ENCODE results near the gene MED14.
A peak's percentile ranks its signal among the peaks of the same experiment; 100 is the strongest.

MED14 gene

GRCh38 chrX:40685362-40685918, 49.9 kb downstream of the MED14 start:
- peak overlapping the region; percentile 23; the same call in 1 of the 2 replicates for H3K4me3 ChIP-seq (ENCODE audit: low read length)
- H3K36me3 ChIP-seq (replicated peaks; ENCODE audit: low read depth, low read length) = peaks cover 34% of the 10 kb centered on the region

DNA sequence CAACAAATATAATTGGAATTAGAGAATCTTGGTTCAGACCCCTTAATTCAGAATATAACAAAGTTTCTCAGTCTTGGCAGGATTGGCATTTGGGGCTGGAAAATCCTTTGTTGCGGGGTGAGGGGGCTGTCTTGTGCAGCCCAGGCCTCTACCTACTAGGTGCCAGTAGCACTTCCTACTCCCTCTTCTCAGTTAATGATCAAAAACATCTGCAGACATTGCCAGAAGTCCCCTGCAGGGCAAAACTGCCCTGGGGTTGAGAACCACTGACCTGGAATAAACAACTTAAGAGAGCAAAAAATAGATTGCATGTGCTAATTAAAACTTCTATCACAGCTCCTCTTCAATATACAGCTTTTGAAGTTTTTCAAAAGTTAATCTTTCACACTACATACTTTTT, 51.2 kb downstream of the MED14 start:
- Histone ChIP-seq H3K4me2 (ENCODE audit: low read length) (peak overlapping the region; percentile 57), H3K36me3 (replicated peaks; ENCODE audit: low read depth, low read length) (peaks cover 32% of the 10 kb centered on the region), H3K4me3 (ENCODE audit: low read length) (no peak overlapping the region), H3K79me2 (ENCODE audit: low read length) (no peaks in the 10 kb centered on the region; the same call in 1 of the 2 replicates), H4K20me1 (ENCODE audit: insufficient read depth, low read length) (no peaks in the 10 kb centered on the region), H3K27ac (ENCODE audit: low read length) (peak overlapping the region; percentile 56), H3K27me3 (ENCODE audit: low read depth, low read length) (no peaks in the 10 kb centered on the region), H3K9me3 (ENCODE audit: insufficient read depth, low read length) (no peaks in the 10 kb centered on the region), H3K4me1 (ENCODE audit: low read length) (peaks cover 24% of the 10 kb centered on the region), H3K9ac (ENCODE audit: low read length) (0 out of 2 replicates have a peak overlapping the region, but pooled peaks have one; percentile 0), H2AFZ (ENCODE audit: low read depth, low read length) (no peak overlapping the region)
- no peak for TF ChIP-seq EZH2phosphoT487 (IDR thresholded peaks at IDR 0.05; ENCODE audit: low read depth)
- TF ChIP-seq, protein P1, sequence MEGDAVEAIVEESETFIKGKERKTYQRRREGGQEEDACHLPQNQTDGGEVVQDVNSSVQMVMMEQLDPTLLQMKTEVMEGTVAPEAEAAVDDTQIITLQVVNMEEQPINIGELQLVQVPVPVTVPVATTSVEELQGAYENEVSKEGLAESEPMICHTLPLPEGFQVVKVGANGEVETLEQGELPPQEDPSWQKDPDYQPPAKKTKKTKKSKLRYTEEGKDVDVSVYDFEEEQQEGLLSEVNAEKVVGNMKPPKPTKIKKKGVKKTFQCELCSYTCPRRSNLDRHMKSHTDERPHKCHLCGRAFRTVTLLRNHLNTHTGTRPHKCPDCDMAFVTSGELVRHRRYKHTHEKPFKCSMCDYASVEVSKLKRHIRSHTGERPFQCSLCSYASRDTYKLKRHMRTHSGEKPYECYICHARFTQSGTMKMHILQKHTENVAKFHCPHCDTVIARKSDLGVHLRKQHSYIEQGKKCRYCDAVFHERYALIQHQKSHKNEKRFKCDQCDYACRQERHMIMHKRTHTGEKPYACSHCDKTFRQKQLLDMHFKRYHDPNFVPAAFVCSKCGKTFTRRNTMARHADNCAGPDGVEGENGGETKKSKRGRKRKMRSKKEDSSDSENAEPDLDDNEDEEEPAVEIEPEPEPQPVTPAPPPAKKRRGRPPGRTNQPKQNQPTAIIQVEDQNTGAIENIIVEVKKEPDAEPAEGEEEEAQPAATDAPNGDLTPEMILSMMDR (IDR thresholded peaks at IDR 0.05; ENCODE audit: low read depth, low read length) = no peak

More at GRCh38 chrX:40685362-40685918, 49.9 kb downstream of the MED14 start:
- Histone ChIP-seq H2AFZ (ENCODE audit: low read depth, low read length) (no peak overlapping the region), H3K27ac (ENCODE audit: low read length) (peak overlapping the region; percentile 56), H3K9ac (ENCODE audit: low read length) (no peak overlapping the region), H3K4me1 (ENCODE audit: low read length) (peaks cover 24% of the 10 kb centered on the region), H4K20me1 (ENCODE audit: insufficient read depth, low read length) (no peaks in the 10 kb centered on the region), H3K27me3 (ENCODE audit: low read depth, low read length) (no peaks in the 10 kb centered on the region), H3K9me3 (ENCODE audit: insufficient read depth, low read length) (no peaks in the 10 kb centered on the region), H3K79me2 (ENCODE audit: low read length) (no peaks in the 10 kb centered on the region; the same call in 1 of the 2 replicates), H3K4me2 (ENCODE audit: low read length) (peak overlapping the region; percentile 57)
- TF ChIP-seq, protein P1 (IDR thresholded peaks at IDR 0.05; ENCODE audit: low read depth, low read length) = no peak
- no peak for TF ChIP-seq EZH2phosphoT487 (IDR thresholded peaks at IDR 0.05; ENCODE audit: low read depth)

DNA sequence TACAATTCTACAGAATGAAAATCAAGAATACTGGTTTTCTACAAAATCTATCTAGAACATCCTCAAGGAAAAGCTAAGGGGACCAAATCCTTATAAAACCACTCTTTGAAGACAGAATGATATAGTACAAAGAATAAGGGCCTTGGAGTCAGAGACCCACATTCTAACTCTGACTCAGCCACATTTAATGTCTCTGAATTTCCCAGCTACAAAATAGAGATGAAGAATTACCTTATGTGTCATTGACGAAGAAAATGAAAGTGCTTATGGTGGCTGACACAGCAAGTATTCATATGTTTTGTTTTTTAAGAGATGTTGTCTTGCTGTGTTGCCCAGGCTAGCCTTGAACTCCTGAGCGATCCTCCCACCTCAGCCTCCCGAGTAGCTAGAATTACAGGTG, 52.1 kb downstream of the MED14 start:
- H3K4me3 ChIP-seq (ENCODE audit: low read length) = no peak overlapping the region
- H3K27ac ChIP-seq (ENCODE audit: low read length) = no peak overlapping the region
- no peaks in the 10 kb centered on the region; the same call in 1 of the 2 replicates for H3K79me2 ChIP-seq (ENCODE audit: low read length)
- H3K36me3 ChIP-seq (replicated peaks; ENCODE audit: low read depth, low read length) = peaks cover 28% of the 10 kb centered on the region
- H3K4me1 ChIP-seq (ENCODE audit: low read length) = peaks cover 24% of the 10 kb centered on the region
- H3K27me3 ChIP-seq (ENCODE audit: low read depth, low read length) = no peaks in the 10 kb centered on the region
- no peaks in the 10 kb centered on the region for H3K9me3 ChIP-seq (ENCODE audit: insufficient read depth, low read length)
- no peaks in the 10 kb centered on the region for H4K20me1 ChIP-seq (ENCODE audit: insufficient read depth, low read length)
- H3K4me2 ChIP-seq (ENCODE audit: low read length) = no peak overlapping the region
- TF ChIP-seq, protein P1 (IDR thresholded peaks at IDR 0.05; ENCODE audit: low read depth, low read length) = no peak
- TF ChIP-seq EZH2phosphoT487 (IDR thresholded peaks at IDR 0.05; ENCODE audit: low read depth) = no peak
- H3K9ac ChIP-seq (ENCODE audit: low read length) = no peak overlapping the region
- H2AFZ ChIP-seq (ENCODE audit: low read depth, low read length) = no peak overlapping the region

DNA sequence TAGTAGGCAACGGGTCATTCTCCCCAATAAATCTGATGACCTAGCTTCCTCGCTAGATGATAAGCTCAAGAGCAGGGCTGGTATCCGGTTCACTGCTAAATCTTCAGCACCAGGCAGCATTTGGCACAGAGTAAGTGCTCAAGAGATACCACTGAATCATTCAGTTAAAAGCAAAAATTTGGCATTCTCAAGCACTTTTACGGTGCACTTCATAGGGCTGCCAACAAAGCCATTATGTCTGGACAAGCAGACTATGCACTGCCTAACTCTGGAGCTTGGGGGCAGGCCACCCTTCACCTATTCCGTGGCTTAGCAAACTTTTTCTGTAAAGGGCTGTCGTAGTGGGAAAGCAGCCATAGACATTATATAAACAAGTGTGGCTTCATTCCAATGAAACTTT, 64.2 kb downstream of the MED14 start:
- Histone ChIP-seq H3K79me2 (ENCODE audit: low read length) (no peaks in the 10 kb centered on the region), H3K4me3 (ENCODE audit: low read length) (no peak overlapping the region), H3K36me3 (replicated peaks; ENCODE audit: low read depth, low read length) (peaks cover 39% of the 10 kb centered on the region), H3K4me2 (ENCODE audit: low read length) (no peak overlapping the region), H4K20me1 (ENCODE audit: insufficient read depth, low read length) (no peaks in the 10 kb centered on the region), H3K9ac (ENCODE audit: low read length) (no peak overlapping the region), H2AFZ (ENCODE audit: low read depth, low read length) (no peak overlapping the region), H3K9me3 (ENCODE audit: insufficient read depth, low read length) (no peaks in the 10 kb centered on the region), H3K27ac (ENCODE audit: low read length) (no peak overlapping the region), H3K4me1 (ENCODE audit: low read length) (peaks cover 8% of the 10 kb centered on the region), H3K27me3 (ENCODE audit: low read depth, low read length) (no peaks in the 10 kb centered on the region)
- TF ChIP-seq, protein P1 (IDR thresholded peaks at IDR 0.05; ENCODE audit: low read depth, low read length) = no peak

Measured in OCI-LY3 (cell line).